NCI-H2029 treated with DMSO at 0.1 percent for 48 hours (cell line): ENCODE data around the gene ADGRA3.
"Not testable (repeated sequence)": the region's sequence is repeated elsewhere in the genome, so short reads cannot be mapped to it uniquely, and the experiment has no call there.

Experiments used
- DNase-seq: peaks from one replicate; lab custom pipeline; 2025; lab: John Stamatoyannopoulos, UW

Gene ADGRA3

DNA sequence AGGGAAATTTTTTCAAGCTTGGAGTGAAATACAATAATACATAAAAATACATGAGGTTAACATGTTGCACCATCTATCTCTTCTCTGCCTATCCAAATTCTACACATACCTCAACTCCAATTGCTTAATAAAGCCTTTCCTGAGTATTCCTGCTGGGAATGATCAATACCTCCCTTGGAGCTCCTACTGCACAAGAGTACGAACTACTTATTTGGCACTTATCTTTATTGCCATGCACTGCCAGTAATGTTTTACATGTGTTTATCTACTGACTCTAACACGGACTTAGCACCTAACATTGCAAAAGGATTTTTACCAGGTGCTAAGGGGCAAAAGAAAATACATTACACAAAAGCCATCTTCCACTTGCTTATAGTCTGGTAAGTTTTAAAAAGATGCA is 80.2 kb downstream of the ADGRA3 start:
- no peak for DNase-seq

DNA sequence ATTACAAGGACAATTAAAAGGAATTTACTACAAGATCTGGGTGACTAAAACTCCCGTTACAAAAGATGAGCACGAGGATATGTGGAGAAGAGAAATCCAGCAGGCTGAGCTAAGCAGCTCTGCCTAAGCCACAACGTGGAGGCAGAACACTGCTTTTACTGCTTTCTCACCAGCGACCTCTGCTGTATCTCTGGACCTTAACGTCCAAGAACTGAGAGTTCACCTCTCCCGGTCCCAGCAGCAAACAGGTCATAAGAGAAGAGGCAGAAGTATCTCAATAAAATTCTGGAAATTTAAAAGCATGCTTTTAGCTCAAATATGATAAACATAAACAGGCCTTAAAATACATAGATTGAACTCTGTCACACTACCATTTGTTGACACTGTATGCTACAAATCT is 81.0 kb downstream of the ADGRA3 start:
- DNase-seq, result no peak

DNA sequence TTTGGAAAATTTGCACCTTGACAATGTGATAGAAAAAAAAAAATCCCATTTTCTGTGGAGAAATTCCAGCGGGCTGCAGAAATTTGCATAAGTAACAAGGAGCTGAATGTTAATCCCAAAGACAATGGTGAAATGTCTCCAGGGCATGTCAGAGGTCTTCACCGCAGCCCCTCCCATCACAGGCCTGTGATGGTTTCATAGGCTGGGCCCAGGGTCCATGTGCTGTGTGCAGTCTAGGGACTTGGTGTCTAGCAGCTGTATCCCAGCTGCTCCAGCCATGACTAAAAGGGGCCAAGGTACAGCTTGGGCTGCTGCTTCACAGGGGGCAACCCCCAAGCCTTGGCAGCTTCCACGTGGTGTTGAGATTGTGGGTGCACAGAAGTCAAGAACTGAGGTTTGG is 85.2 kb downstream of the ADGRA3 start:
- DNase-seq, result no peak

DNA sequence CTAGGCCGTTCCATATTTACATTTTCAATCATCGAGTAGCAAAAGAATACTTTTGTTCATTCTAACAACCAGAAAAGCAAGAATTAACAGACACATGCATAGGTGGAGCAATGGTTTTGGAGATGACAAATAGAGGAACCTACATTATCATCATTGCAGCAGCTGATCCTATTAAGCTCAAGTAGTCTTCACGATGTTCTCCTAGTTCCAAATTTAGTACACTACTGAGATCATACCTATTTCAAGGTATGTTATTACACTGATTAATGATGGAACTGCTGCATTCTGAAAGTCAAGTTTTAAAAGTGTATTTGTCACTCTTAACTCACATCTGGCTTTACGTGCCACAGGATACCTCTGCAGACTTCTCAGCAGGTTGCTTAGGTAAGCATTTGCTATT is 87.4 kb downstream of the ADGRA3 start:
- DNase-seq, result no peak

DNA sequence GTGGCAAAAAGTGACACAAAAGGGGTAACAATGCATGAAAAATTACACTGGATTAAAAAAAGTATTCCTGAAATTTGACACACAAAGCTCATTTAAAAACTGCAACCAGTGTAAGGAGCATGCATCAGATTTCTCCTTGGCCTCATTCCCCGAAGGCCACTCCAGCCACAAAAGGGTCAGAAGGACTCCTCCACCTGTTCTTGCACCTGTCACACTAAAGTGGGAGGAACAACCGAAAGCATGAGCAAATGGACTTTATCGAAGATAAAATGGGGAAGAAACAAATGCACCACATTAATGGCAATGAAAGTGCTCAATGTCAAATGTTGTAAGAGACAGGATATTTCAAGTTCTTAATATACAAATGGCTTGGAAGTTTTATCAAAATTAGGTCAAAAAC is 88.2 kb downstream of the ADGRA3 start:
- DNase-seq, result peak; percentile 9

DNA sequence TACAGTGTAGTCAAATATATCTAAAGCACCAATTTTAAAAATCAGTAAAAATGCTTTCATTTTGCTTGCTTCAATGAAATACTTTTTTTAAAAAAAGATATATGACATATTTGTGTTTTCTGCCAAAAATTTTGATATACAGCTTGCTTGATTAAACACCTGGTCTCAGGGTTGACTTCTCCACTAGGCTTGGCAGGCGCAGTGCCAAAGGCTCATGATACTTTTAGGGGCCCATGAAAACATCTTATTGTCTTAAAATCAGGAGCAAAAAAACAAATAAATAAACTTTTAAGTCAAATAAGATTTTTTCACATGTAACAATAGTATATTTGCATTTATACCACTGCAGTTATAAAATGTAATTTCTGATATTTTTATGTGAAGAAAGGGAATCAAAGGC is 95.6 kb downstream of the ADGRA3 start:
- no peak for DNase-seq

DNA sequence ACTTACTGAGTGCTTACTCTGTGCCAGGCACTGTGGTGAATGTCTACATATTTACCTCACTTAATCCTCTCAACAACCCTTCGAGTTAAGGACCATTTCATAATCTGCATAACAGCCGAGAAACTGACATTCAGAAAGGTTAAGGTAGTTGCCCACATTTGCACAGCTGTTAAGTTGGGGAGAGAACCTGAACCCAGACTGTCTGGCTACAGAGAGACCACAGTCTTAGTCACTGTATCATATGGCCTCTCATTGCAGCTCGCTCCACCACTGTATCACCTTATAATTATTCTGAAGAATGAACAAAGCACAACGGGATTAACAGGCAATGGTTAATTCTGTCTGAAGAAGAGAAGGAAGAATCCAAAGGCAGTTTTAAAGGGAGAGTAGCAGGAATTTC is 98.5 kb downstream of the ADGRA3 start:
- no peak for DNase-seq

DNA sequence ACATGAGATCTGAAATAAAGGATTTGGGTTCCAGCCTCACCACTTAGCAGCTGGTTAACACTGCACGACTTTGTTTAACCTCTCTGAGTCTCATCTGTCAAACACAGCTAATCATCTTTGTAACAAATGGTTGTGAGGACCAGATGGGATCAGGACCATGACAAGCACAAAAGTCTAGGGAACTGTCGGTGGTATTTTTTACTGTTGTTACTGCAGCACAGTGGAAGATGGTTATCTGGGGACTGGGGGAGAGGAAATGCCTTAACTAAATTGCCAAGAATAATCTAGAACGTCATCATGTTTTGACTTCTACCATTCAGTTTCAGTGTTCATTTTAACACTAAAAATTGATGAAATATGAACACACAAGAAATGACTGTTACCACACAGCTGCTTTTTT is 99.5 kb downstream of the ADGRA3 start:
- no peak for DNase-seq

DNA sequence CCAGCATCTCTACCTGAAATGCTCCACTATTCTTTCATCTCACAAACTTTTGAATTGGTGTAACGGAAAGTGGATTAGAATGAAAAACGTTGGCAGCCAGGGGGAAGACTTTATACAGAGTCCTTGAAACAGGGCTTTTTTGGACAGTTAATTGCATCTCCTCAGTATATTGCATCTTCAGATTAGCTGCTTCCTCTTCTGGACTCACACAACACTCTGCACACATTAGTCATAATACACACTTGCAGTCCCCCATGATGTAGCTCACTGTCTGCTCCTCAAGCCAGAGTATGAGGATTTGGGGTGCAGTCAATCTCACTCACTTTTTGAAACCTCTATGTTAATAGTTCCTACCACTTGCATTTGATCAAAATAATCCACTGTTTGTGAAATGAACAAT is 101.0 kb downstream of the ADGRA3 start:
- no peak for DNase-seq

DNA sequence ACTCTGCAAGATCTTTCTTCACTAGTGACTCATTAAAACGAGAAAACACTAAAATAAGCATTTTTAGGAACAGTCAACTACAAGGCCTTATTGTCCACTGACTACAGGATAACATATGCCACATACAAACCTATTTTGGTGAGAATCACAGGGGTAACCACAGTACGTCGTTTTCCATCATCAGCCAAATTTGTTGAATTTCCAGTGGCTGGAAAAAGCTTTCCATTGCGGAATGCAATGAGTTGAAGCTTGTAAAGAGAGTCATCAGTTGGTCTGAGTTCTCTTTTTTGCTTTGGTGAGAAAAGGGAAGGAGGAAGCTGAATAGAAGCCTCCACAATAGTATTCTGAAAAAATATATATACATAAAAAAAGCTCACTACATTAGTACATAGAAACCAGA is 102.4 kb downstream of the ADGRA3 start:
- no peak for DNase-seq

DNA sequence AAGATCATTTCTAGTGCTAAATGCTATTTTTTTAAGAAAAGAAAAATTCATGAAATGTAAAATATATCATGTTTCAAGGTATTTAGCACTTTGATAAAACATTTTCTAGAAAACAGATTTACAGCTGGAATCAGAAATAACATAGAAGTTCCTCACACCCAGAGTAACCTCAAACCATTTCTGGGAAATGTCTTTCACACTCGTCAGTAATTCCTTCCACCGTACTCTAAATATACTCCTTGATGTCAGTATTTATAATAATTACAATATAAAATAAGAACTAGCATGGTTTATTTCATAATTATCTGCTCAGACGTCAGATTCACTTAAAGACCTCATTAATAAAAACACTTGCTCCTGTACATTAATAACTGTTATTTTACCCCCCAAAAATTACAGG is 103.9 kb downstream of the ADGRA3 start:
- no peak for DNase-seq

DNA sequence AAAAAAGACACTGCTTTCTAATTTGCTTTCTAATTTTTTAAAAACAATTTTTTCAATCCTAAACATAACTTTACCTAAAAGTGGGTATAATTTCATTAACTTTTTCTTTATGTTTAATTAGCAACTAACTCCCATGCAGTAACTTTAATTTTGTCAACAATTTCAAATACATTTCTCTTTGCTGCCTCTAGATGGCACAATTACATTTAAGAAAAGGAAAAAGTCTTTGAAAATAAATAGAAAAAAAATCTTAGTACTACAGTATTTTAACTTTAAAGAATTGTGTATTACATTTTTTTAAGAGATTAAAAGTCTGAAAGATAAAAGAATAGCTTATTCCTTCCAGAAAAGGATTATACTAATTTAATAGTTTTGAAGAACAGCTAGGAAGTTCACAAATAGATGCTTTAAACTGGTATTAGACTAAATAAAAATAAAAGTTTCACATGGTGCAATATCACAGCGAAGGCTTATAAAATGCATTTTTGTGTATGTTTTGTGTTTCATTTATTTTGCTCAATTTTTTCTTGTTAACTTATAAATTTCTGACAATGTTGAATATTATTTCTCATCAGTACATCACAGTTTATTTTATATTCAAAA is 105.1 kb downstream of the ADGRA3 start:
- DNase-seq, result peak; percentile 8

DNA sequence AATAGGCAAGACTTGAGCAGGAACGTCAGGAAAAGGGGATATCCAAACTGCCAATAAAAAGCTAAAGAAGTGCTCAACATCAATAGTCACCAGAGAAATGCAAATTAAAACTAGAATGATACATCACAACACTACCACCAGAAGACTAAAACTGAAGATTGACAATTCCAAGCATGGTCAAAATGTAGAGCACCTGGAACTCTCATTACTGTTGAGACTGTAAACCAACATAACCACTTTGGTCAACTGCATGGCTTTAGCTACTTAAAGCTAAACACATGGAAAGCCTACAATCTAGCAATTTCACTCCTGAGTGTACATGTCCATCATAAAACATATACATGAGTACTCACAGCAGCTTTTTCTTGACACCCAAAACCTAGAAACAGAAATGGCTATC is 107.4 kb downstream of the ADGRA3 start:
- DNase-seq, result no peak

DNA sequence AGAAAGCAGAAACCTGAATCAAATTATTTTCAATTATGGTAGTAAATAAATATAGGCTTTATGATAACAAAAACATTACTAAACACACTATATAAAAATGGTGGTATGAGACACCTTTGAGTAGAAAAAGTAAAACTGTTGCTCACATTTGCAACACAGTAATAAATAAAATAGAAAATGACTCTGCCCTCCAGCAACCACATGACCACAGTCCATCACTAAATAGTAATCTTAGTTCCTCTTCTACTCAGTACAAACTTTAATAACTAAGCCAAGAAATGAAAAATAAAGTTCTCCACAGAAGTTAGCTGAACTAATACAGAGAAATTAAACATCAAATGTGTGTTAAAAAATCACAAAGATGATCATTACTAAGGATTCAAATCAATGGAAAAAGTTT is 108.5 kb downstream of the ADGRA3 start:
- DNase-seq, result no peak

DNA sequence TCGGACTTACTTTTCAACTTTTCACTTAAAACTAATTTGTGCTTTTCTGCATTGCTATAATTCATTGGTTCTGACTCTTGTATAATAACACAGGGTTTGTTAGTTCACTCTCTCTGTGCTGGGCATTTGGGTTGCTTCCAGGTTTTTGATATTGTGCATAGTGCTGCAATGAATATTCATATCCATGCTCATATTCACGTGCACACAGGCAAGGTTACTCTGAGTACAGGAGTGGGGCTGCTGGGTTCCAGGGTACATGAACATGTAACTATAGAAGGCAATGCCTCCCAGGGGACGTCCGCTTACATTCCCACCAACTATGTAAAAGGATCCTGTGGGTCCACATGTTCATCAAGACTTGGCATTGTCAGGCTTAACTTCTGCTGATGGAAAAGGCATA is 117.2 kb downstream of the ADGRA3 start:
- no peak for DNase-seq

DNA sequence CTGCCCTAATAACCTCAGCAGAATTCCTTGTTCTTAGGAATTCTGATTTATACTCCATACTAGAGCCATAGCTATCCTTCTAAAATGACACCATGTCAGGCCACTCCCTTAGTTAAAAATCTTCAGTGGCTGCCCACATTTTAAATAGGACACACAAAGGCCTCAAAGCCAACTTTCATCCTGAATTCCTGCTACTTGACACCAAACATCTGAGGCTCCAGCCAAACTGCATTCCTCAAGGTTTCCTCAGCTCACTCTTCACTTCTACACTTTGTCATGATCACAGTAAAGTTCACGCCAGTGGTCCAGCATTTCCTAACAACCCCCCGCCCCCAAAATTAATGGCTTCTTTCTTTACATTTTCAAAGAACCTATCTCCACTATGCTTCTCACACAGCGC is 124.3 kb downstream of the ADGRA3 start:
- DNase-seq, result no peak

DNA sequence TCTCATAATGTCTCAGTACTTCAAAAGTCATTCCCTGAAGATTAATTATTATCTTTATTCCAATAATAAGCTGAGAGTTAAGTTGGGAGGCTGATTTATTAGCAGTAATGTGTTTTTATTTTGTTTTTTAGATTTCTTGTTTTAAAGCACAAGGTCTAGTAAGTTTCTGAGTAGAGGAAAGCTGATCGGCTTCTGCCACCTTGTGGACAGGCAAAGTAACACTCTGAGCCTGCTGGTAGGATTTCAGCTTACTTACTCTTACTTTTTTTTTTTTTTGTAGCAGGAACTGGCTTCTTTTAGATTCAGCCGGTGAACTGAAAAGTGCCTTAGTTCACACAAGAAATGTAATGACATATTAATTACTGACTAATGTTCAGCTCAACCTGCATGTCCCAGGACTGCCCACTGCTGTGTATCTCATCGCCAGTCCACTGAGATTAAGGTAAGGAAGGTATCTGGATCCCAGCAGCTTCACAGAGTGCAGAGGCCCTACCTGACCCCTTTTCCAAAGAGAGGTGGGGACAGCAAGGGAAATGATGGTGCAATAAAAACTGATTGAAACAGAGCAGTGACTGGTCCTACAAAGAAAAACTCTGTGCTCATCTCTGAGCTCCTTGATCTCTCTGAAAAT is 126.5 kb downstream of the ADGRA3 start:
- DNase-seq, result peak; percentile 39

DNA sequence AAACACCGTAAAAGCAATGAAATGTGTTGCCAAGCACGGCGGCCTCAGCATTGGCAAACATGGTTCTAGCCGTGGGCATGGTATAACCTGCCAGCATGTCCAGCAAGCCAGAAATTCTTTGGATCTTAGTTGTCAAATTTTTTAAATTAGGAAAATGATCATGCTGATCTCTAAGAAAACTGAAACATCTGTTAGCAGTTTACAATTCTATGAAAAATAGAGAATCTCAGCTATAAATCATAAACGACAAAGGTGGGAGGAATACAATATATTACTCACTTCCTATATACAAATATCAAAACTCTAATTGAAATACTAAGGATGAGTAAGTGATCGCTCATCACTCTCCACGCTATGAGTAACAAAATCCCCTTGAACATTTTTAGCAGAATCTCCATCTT is 130.3 kb downstream of the ADGRA3 start:
- no peak for DNase-seq

DNA sequence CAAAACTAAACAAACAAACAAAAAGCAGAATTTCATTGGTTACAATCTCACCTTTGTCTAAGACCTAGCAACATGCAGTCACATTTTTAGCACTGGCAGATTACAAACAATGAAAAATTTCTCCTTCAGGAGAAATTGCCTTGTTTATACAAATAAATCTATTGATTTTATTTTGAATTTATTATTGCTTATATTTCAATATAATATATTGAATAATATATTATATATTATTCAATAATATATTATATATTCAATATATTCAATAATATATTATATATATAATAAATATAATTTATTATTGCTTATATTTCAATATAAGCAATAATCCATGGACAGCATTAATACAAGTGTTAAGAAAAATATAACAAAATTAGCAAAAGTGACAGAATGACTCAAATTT is 131.7 kb downstream of the ADGRA3 start:
- DNase-seq, result no peak

DNA sequence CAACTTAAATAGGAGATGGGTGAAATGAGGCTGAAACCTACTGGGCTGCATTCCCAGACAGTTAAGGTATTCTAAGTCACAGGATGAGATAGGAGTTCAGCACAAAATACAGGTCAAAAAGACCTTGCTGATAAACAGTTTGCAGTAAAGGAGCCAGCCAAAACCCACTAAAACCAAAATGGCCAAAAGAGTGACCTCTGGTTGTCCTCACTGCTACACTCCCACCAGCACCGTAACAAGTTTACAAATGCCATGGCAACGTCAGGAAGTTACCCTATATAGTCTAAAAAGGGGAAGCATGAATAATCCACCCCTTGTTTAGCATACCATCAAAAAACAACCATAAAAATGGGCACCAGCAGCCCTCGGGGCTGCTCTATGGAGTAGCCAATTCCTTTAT is 133.7 kb downstream of the ADGRA3 start:
- DNase-seq, result not testable (repeated sequence)

DNA sequence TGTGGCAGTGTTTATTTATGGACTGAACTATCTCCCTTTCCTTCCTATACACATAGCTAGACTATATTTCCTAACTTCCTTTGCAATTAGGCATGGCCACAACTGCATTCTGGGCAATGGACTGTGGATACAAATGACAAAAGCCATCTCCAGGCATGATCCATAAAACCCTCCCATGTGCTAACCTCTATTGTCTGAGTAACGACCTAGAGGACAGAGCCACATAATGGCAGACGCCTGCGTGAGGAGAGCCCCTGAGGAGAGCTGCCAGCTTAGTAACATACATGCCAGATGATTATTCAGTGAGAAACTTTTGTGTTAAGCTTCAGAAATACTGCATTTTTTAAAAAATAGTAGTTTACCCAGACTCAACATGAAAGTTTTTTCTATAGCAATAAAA is 142.9 kb downstream of the ADGRA3 start:
- no peak for DNase-seq

DNA sequence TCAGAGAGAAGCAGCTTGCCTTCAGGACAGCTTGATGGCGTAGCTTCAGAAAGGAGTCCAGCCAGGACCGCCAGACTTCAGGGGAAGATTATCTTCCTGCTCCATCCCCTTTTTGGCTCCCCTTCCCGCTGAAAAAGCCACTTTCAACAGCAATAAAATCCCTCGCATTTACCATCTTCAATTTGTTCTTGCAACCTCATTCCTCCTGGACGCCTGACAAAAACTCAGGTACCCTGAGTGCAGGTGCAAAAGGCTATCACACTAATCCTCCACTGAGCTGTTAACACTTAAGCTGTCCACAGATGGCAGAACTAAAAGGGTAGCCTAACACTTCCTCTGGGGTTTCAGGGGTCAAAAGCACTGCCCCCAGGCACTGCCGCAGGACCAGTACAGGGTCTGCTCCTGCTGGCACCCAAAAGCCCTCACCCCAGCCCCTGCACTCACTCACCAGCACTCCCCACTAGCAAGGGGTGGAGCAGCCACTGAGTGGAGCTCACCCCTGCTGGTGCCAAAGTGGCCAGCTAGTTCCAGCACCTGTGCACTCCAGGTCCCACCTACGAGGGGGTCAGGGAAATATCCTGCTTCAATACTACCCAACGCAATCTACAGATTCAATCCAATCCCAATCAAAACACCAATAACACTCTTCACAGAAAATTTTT is 145.8 kb downstream of the ADGRA3 start:
- no peak for DNase-seq

DNA sequence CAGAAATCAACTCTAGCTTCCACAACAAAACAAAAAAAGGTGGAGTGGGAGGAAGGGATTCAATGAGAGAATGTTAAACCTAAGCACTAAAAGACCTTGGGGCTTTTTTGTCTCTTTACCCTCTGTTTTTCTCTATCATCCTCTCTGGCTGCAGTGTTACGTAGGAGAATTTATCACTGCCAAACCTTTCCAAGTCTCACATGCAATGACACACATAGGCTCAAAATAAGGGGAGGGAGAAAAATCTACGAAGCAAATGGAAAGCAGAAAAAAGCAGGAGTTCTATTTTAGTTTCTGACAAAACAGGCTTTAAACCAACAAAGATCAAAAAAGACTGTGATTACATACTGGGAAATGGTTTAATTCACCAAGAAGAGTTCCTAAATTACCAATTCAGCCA is 152.1 kb downstream of the ADGRA3 start:
- DNase-seq, result no peak

DNA sequence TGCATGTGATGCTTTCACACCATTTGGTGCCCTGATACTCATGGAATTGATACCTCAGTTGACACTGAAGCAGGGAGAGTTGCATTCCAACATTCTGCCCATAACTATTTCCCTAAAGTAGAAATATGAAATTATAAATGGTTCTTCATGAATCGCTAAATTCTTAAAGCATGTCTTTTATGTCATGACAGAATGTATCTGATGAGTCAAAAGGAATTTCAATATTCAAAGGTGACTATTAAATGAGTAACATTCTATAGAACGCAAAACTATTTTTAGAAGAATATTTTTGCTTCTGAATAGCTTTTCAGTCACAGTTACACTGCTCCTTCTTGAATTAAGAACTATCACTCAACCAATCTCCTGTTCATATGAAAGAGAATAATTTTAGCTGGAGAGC is 152.8 kb downstream of the ADGRA3 start:
- no peak for DNase-seq
